HCT116 (cell line): ENCODE results near the gene PRSS27. TPM values are rescaled to one million over a fixed set of nuclear protein-coding genes. Genes with fewer than 3 reads are reported as not detected.
"Not testable (repeated sequence)": the region's sequence is repeated elsewhere in the genome, so short reads cannot be mapped to it uniquely, and the experiment has no call there.

Source experiments
- ATAC-seq: fragments of 200-7000 bp; cut with Tn5 transposase; 2 replicates; pipeline ENCODE4 v1.9.1; 2020; ENCODE audit warnings: mild to moderate bottlenecking, moderate library complexity
- BruUV-seq: library from RNA; stranded (reverse); fragments of 400-500 nt; replicated peaks from 2 replicates; lab custom pipeline; 2021; lab: Mats Ljungman, UMichigan
- CTCF ChIA-PET: fragments of 300-600 bp; sonication (Branson Sonifier 250); formaldehyde crosslinking; loops from one replicate; lab custom pipeline; 2021; ENCODE audit warnings: antibody characterized with exemption; lab: Charles Lee
- POLR2A ChIA-PET: fragments of 300-600, 350-600 bp; sonication (Branson Sonifier 250); formaldehyde crosslinking; loops from one replicate; lab custom pipeline; 2021; ENCODE audit warnings: antibody characterized with exemption; lab: Charles Lee
- RAD21 ChIA-PET, 2 experiments: fragments of 300-600 bp; sonication (Branson Sonifier 250); formaldehyde crosslinking; loops; one replicate each; lab custom pipeline; 2023; ENCODE audit warnings: low total read pairs in 2 of 2; ENCODE audit not compliant: uncharacterized antibody in 2 of 2, unreplicated experiment in 2 of 2, low non-redundant PET in 1 of 2; lab: Charles Lee
- DNase-seq: peaks from one replicate; pipeline ENCODE4 v3.0.0-alpha.2; 2010; ENCODE audit warnings: low read depth, low spot score
- H2AFZ ChIP-seq: fragments of 200-600 bp; shearing (Covaris generic), sonication (generic); 2 replicates; pipeline ENCODE4 v1.6.1; 2017; ENCODE audit warnings: low read depth, mixed run types, mixed read lengths, antibody characterized with exemption, low read length; ENCODE audit not compliant: poor library complexity, severe bottlenecking
- H3K27ac ChIP-seq: 2 replicates; pipeline ENCODE4 v1.5.1; 2012; ENCODE audit warnings: low read depth, low read length
- H3K27me3 ChIP-seq: fragments of 200-600 bp; sonication (generic); 2 replicates; pipeline ENCODE4 v1.6.1; 2016; ENCODE audit warnings: mixed run types, low read length, mixed read lengths; ENCODE audit not compliant: insufficient read depth
- H3K36me3 ChIP-seq, 2 experiments: fragments of 200-500 bp in 1 of 2; fragments of 200-600 bp in 1 of 2; sonication (Bioruptor generic) in 1 of 2; sonication (generic) in 1 of 2; 2 replicates each; pipeline versions ENCODE4 v1.5.1 to v1.6.1; 2014 to 2016; ENCODE audit warnings: low read length in 2 of 2, inconsistent platforms in 1 of 2, mixed read lengths in 1 of 2, mixed run types in 1 of 2; ENCODE audit not compliant: insufficient read depth in 2 of 2, control insufficient read depth in 1 of 2
- H3K4me1 ChIP-seq, 2 experiments: fragments of 200-600 bp in 1 of 2; sonication (generic) in 1 of 2; 2 replicates each; pipeline versions ENCODE4 v1.5.1 to v1.6.1; 2012 to 2017; ENCODE audit warnings: low read length in 2 of 2, inconsistent platforms in 1 of 2, mild to moderate bottlenecking in 1 of 2, mixed read lengths in 1 of 2, mixed run types in 1 of 2, moderate library complexity in 1 of 2; ENCODE audit not compliant: insufficient read depth in 2 of 2, control insufficient read depth in 1 of 2
- H3K4me2 ChIP-seq: fragments of 200-600 bp; sonication (generic); 2 replicates; pipeline ENCODE4 v1.6.1; 2017; ENCODE audit warnings: mixed run types, low read length, mixed read lengths
- H3K4me3 ChIP-seq, 2 experiments: fragments of 200-600 bp in 1 of 2; sonication (generic) in 1 of 2; replicated peaks in 1 of 2; 2 replicates each; pipeline ENCODE4 v1.5.1; 2011 to 2016; ENCODE audit warnings: low read length in 2 of 2, control low read depth in 1 of 2, low read depth in 1 of 2, mild to moderate bottlenecking in 1 of 2, mixed read lengths in 1 of 2, mixed run types in 1 of 2
- H3K79me2 ChIP-seq: fragments of 200-600 bp; sonication (generic); 2 replicates; pipeline ENCODE4 v1.6.1; 2017; ENCODE audit warnings: mild to moderate bottlenecking, mixed run types, low read length, moderate library complexity, mixed read lengths; ENCODE audit not compliant: insufficient read depth
- H3K9ac ChIP-seq: fragments of 200-600 bp; sonication (generic); 2 replicates; pipeline ENCODE4 v1.6.1; 2016; ENCODE audit warnings: low read length, mixed read lengths
- H3K9me2 ChIP-seq: fragments of 200-600 bp; sonication (generic), shearing (Covaris generic); 2 replicates; pipeline ENCODE4 v1.6.1; 2017; ENCODE audit warnings: mixed run types, mild to moderate bottlenecking, moderate library complexity; ENCODE audit not compliant: insufficient read depth
- H3K9me3 ChIP-seq, 2 experiments: fragments of 200-500 bp in 1 of 2; fragments of 200-600 bp in 1 of 2; sonication (Bioruptor generic) in 1 of 2; sonication (generic) in 1 of 2; 2 replicates each; pipeline ENCODE4 v1.6.1; 2014 to 2017; ENCODE audit warnings: low read length in 2 of 2, mixed read lengths in 2 of 2, inconsistent platforms in 1 of 2, low read depth in 1 of 2, mild to moderate bottlenecking in 1 of 2, mixed run types in 1 of 2, moderate library complexity in 1 of 2; ENCODE audit not compliant: control insufficient read depth in 1 of 2, insufficient read depth in 1 of 2
- H4K20me1 ChIP-seq: fragments of 200-600 bp; sonication (generic), shearing (Covaris generic); 2 replicates; pipeline ENCODE4 v1.6.1; 2017; ENCODE audit warnings: mixed run types, mild to moderate bottlenecking, moderate library complexity; ENCODE audit not compliant: insufficient read depth
- ELF1 ChIP-seq: IDR thresholded peaks from 2 replicates; pipeline ENCODE4 v1.6.1; 2012; ENCODE audit warnings: low read depth, borderline replicate concordance
- FOSL1 ChIP-seq: IDR thresholded peaks from 2 replicates; pipeline ENCODE4 v1.6.1; 2012; ENCODE audit warnings: low read depth
- MAX ChIP-seq: IDR thresholded peaks from 2 replicates; pipeline ENCODE4 v1.6.1; 2012
- RAD21 ChIP-seq: IDR thresholded peaks from 2 replicates; pipeline ENCODE4 v1.6.1; 2012; ENCODE audit warnings: low read depth, mild to moderate bottlenecking
- SP1 ChIP-seq: IDR thresholded peaks from 2 replicates; pipeline ENCODE4 v1.6.1; 2012; ENCODE audit warnings: low read depth
- ZBTB33 ChIP-seq: IDR thresholded peaks from 2 replicates; pipeline ENCODE4 v1.6.1; 2011; ENCODE audit warnings: mild to moderate bottlenecking, low read length, moderate library complexity; ENCODE audit not compliant: insufficient replicate concordance; ENCODE audit errors: extremely low read depth
- ZNF274 ChIP-seq: fragments of 200-500 bp; sonication (Bioruptor generic); IDR thresholded peaks from 2 replicates; pipeline ENCODE4 v1.6.1; 2014; ENCODE audit warnings: mild to moderate bottlenecking, low read depth, low read length, inconsistent platforms
- intact Hi-C: fragments of 100-400 bp; cut with micrococcal nuclease; formaldehyde crosslinking; loops from 2 replicates; pipeline ENCODE4 v1.10.0; 2022
- total RNA-seq: library from RNA; stranded (reverse); gene quantifications from one replicate; pipeline ENCODE4 v1.2.1, GENCODE V29; 2021; ENCODE audit not compliant: unreplicated experiment

The PRSS27 gene
- total RNA-seq, 1 experiment from 2014 or later, result 3.3 TPM

GRCh38 chr16:2686912-2687507, 33.0 kb downstream of the PRSS27 start:
- H3K4me3 ChIP-seq, result no peak overlapping the region
- TF ChIP-seq ELF1 (no peak), RAD21 (no peak), ZNF274 (no peak), SP1 (no peak), ZBTB33 (no peak), MAX (no peak), FOSL1 (no peak)
- no peaks in the 10 kb centered on the region for H3K27me3 ChIP-seq
- H3K27ac ChIP-seq, result no peak overlapping the region
- ChIA-PET POLR2A (no interaction called here), RAD21 (no interaction called here), CTCF (no interaction called here)
- no TSS peak for BruUV-seq
- H3K9me2 ChIP-seq, result no peaks in the 10 kb centered on the region
- DNase-seq, result no peak
- no peak overlapping the region for H3K4me2 ChIP-seq
- no peaks in the 10 kb centered on the region for H3K9me3 ChIP-seq
- H2AFZ ChIP-seq, result no peak overlapping the region
- peaks cover 2 to 7% of the 10 kb centered on the region in 2 experiments; a peak in 3 of 4 replicates for H3K4me1 ChIP-seq
- no peak for ATAC-seq
- intact Hi-C loops, result no loop called here
- no peaks in the 10 kb centered on the region; a peak in 1 of 4 replicates for H3K36me3 ChIP-seq
- H3K79me2 ChIP-seq, result peaks cover 64% of the 10 kb centered on the region
- no peaks in the 10 kb centered on the region for H4K20me1 ChIP-seq
- H3K9ac ChIP-seq, result no peak overlapping the region

GRCh38 chr16:2686075-2686474, 33.9 kb downstream of the PRSS27 start:
- ATAC-seq, H3K36me3 ChIP-seq, H3K27me3 ChIP-seq, H3K9ac ChIP-seq, H3K4me3 ChIP-seq, intact Hi-C loops, CTCF ChIA-PET, H2AFZ ChIP-seq, DNase-seq, H3K4me2 ChIP-seq, H4K20me1 ChIP-seq, H3K27ac ChIP-seq, POLR2A ChIA-PET, RAD21 ChIA-PET, H3K9me3 ChIP-seq, H3K9me2 ChIP-seq, BruUV-seq: not testable (repeated sequence)
- Histone ChIP-seq H3K4me1 (peaks cover 2 to 11% of the 10 kb centered on the region in 2 experiments; a peak in 3 of 4 replicates), H3K79me2 (peaks cover 64% of the 10 kb centered on the region)

GRCh38 chr16:2683041-2683440, 37.0 kb downstream of the PRSS27 start:
- H3K9me3 ChIP-seq, RAD21 ChIA-PET, H3K27me3 ChIP-seq, BruUV-seq, ATAC-seq, H2AFZ ChIP-seq, H4K20me1 ChIP-seq, CTCF ChIA-PET, DNase-seq, H3K9me2 ChIP-seq, H3K36me3 ChIP-seq: not testable (repeated sequence)
- intact Hi-C loops, result loop anchor here (2.0 kb wide), 1 partner anchor 38 kb away; the partner anchor contains the start of gene PRSS27
- H3K79me2 ChIP-seq, result peaks cover 55% of the 10 kb centered on the region
- H3K27ac ChIP-seq, result peak overlapping the region; percentile 86
- H3K4me3 ChIP-seq, result peak overlapping the region; percentile 83 to 99
- H3K4me1 ChIP-seq, result peaks cover 8 to 31% of the 10 kb centered on the region in 2 experiments
- POLR2A ChIA-PET, result interaction anchor here (0.7 to 1.4 kb wide), 3 partner anchors 10 to 71 kb away, joined by 3 to 8 read pairs (median 3); no protein-coding TSS in a partner anchor
- peak overlapping the region; percentile 66 for H3K4me2 ChIP-seq
- peak overlapping the region; percentile 73 for H3K9ac ChIP-seq
